Keratinocyte (primary cell): ENCODE data around the gene PRKD2. TPM values are rescaled to one million over a fixed set of nuclear protein-coding genes. Genes with fewer than 3 reads are reported as not detected.

Experiments used
- DNase-seq: peaks from one replicate; pipeline ENCODE4 v3.0.0-alpha.2; 2011; ENCODE audit warnings: low read depth, missing footprints, low spot score
- FAIRE-seq: peaks from 2 replicates; lab custom pipeline; 2011; peaks lifted over from hg19 to GRCh38; lab: Jason Lieb, UNC
- H2AFZ ChIP-seq: 2 replicates; pipeline ENCODE4 v1.6.0; 2012; ENCODE audit warnings: low read length, control low read depth, inconsistent platforms; ENCODE audit not compliant: control insufficient read depth
- H3K27ac ChIP-seq: 2 replicates; pipeline ENCODE4 v1.5.1; 2011; ENCODE audit warnings: low read length; ENCODE audit not compliant: control insufficient read depth, insufficient read depth
- H3K27me3 ChIP-seq: 3 replicates; pipeline ENCODE4 v1.6.0; 2011; ENCODE audit warnings: low read length; ENCODE audit not compliant: control insufficient read depth, insufficient read depth; ENCODE audit errors: extremely low read depth
- H3K36me3 ChIP-seq, 2 experiments: 2 replicates in 1 of 2; 3 replicates in 1 of 2; pipeline ENCODE4 v1.5.1; 2011; ENCODE audit warnings: low read length in 2 of 2, mild to moderate bottlenecking in 1 of 2; ENCODE audit not compliant: control insufficient read depth in 2 of 2, insufficient read depth in 2 of 2; ENCODE audit errors: extremely low read depth in 1 of 2
- H3K4me1 ChIP-seq: 3 replicates; pipeline ENCODE4 v1.5.1; 2011; ENCODE audit warnings: low read length; ENCODE audit not compliant: control insufficient read depth, insufficient read depth; ENCODE audit errors: extremely low read depth
- H3K4me2 ChIP-seq: 3 replicates; pipeline ENCODE4 v1.6.0; 2011; ENCODE audit warnings: low read depth, low read length; ENCODE audit not compliant: control insufficient read depth, insufficient read depth; ENCODE audit errors: extremely low read depth
- H3K4me3 ChIP-seq, 3 experiments: fragments of 200-600 bp in 1 of 3; sonication (generic) in 1 of 3; 2 replicates in 2 of 3; 3 replicates in 1 of 3; pipeline ENCODE4 v1.5.1; 2011 to 2016; ENCODE audit warnings: low read length in 3 of 3, mild to moderate bottlenecking in 3 of 3, control low read depth in 2 of 3, inconsistent platforms in 1 of 3, low read depth in 1 of 3, mixed read lengths in 1 of 3, mixed run types in 1 of 3, moderate library complexity in 1 of 3; ENCODE audit not compliant: control insufficient read depth in 2 of 3, insufficient read depth in 2 of 3; ENCODE audit errors: extremely low read depth in 1 of 3
- H3K79me2 ChIP-seq: 2 replicates; pipeline ENCODE4 v1.6.0; 2012; ENCODE audit warnings: low read length; ENCODE audit not compliant: control insufficient read depth, insufficient read depth
- H3K9ac ChIP-seq: 3 replicates; pipeline ENCODE4 v1.6.0; 2011; ENCODE audit warnings: low read length; ENCODE audit not compliant: control insufficient read depth, insufficient read depth; ENCODE audit errors: extremely low read depth
- H3K9me1 ChIP-seq: 3 replicates; pipeline ENCODE4 v1.6.0; 2011; ENCODE audit warnings: low read length; ENCODE audit not compliant: control insufficient read depth, insufficient read depth; ENCODE audit errors: extremely low read depth
- H3K9me3 ChIP-seq: 2 replicates; pipeline ENCODE4 v1.5.1; 2012; ENCODE audit warnings: low read depth, low read length; ENCODE audit not compliant: control insufficient read depth
- H4K20me1 ChIP-seq: 3 replicates; pipeline ENCODE4 v1.6.0; 2011; ENCODE audit warnings: low read length; ENCODE audit not compliant: control insufficient read depth, insufficient read depth; ENCODE audit errors: extremely low read depth
- EZH2 ChIP-seq: IDR thresholded peaks from one replicate; pipeline ENCODE4 v1.6.1; 2012; ENCODE audit warnings: inconsistent platforms, mild to moderate bottlenecking, low read length, moderate library complexity
- dilution Hi-C: fragments of 300-500 bp; cut with MboI; formaldehyde crosslinking; loops from one replicate; pipeline ENCODE4 v1.7.0; 2020; ENCODE audit warnings: low sequenced_read_pairs; ENCODE audit not compliant: extremely low pct_ligation_motif_present
- polyA plus RNA-seq, 5 experiments: library from polyadenylated mRNA; depleted of rRNA in 3 of 5; stranded (reverse) in 3 of 5; stranded (forward) in 1 of 5; unstranded in 1 of 5; fragments of >200 nt; gene quantifications; 1 replicate in 1 of 5; 2 replicates in 3 of 5; 3 replicates in 1 of 5; pipeline versions ENCODE4 v1.2.1 to v1.2.3, GENCODE V29; 2011 to 2012; ENCODE audit warnings: missing spikeins in 2 of 5, low read depth in 1 of 5, low replicate concordance in 1 of 5
- TF ChIP-seq, protein P1 (sequence below), 3 experiments: IDR thresholded peaks in 1 of 3; conservative IDR thresholded peaks in 1 of 3; optimal IDR thresholded peaks in 1 of 3; 2 replicates in 2 of 3; 3 replicates in 1 of 3; pipeline versions ENCODE3 to v1.5.1; 2011; ENCODE audit warnings: low read length in 3 of 3, mild to moderate bottlenecking in 3 of 3, moderate library complexity in 2 of 3, control low read depth in 1 of 3, inconsistent platforms in 1 of 3; ENCODE audit not compliant: insufficient read depth in 2 of 3; ENCODE audit errors: extremely low read depth in 1 of 3

PRKD2 gene
- polyA plus RNA-seq, 1 donor (not counting 4 experiments of a cell fraction or from before 2014, with no cell fraction given) = 9.9 TPM

- Histone ChIP-seq H3K36me3 (peaks cover 52 to 54% of the 10 kb centered on the region in 2 experiments), H2AFZ (no peak overlapping the region), H3K4me3 (no peak overlapping the region)
Observed at GRCh38 chr19:46731584-46731983, 14.7 kb upstream of the PRKD2 start.

DNA sequence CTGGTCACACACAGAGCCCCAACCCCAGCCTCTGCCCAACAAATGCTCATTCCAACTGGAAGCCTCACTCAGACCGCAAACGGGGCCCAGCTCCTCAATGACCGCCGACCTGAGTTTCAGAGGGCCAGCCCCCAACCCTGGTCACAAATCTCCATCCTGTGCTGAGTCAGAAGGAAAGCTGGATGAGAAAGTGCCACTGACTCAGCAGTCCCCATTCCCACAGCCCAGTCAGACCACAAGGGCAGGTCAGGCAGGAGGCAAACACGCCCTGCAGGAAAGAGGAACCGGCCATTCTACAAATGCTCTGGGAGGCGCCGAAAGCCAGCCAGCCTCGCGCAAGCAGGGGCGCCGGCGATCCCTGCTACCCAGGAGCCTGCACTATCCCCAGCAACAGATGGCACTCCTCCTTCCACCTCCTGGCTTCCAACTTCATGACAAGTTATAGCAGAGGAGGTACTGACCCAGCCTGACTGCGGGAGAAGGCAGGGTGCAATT lies 14.1 kb upstream of the PRKD2 start:
- Histone ChIP-seq H2AFZ (no peak overlapping the region), H3K36me3 (peaks cover 53 to 56% of the 10 kb centered on the region in 2 experiments), H3K27me3 (no peaks in the 10 kb centered on the region), H3K79me2 (peaks cover 50% of the 10 kb centered on the region), H3K4me3 (no peak overlapping the region), H4K20me1 (peaks cover 39% of the 10 kb centered on the region), H3K9me1 (no peaks in the 10 kb centered on the region), H3K4me2 (no peak overlapping the region), H3K9ac (no peak overlapping the region), H3K4me1 (peaks cover 5% of the 10 kb centered on the region), H3K9me3 (no peaks in the 10 kb centered on the region), H3K27ac (no peak overlapping the region)
- FAIRE-seq = no peak
- DNase-seq = no peak
- TF ChIP-seq, protein P1, sequence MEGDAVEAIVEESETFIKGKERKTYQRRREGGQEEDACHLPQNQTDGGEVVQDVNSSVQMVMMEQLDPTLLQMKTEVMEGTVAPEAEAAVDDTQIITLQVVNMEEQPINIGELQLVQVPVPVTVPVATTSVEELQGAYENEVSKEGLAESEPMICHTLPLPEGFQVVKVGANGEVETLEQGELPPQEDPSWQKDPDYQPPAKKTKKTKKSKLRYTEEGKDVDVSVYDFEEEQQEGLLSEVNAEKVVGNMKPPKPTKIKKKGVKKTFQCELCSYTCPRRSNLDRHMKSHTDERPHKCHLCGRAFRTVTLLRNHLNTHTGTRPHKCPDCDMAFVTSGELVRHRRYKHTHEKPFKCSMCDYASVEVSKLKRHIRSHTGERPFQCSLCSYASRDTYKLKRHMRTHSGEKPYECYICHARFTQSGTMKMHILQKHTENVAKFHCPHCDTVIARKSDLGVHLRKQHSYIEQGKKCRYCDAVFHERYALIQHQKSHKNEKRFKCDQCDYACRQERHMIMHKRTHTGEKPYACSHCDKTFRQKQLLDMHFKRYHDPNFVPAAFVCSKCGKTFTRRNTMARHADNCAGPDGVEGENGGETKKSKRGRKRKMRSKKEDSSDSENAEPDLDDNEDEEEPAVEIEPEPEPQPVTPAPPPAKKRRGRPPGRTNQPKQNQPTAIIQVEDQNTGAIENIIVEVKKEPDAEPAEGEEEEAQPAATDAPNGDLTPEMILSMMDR (optimal IDR thresholded peaks at IDR 0.05 in 1 of 3, IDR thresholded peaks at IDR 0.05 in 1 of 3, conservative IDR thresholded peaks at IDR 0.05 in 1 of 3; ENCODE audit: extremely low read depth in 1 of 3, insufficient read depth in 2 of 3, low read length in 3 of 3) = no peak
- no peak for TF ChIP-seq EZH2
- dilution Hi-C loops = no loop called here

More at GRCh38 chr19:46731584-46731983, 14.7 kb upstream of the PRKD2 start:
- no peak overlapping the region for H3K27ac ChIP-seq
- peaks cover 50% of the 10 kb centered on the region for H3K79me2 ChIP-seq
- peaks cover 39% of the 10 kb centered on the region for H4K20me1 ChIP-seq
- no peaks in the 10 kb centered on the region for H3K9me1 ChIP-seq
- FAIRE-seq = no peak
- no peak overlapping the region for H3K9ac ChIP-seq
- no peaks in the 10 kb centered on the region for H3K27me3 ChIP-seq
- dilution Hi-C loops = no loop called here
- TF ChIP-seq EZH2 = no peak
- TF ChIP-seq, protein P1 (optimal IDR thresholded peaks at IDR 0.05 in 1 of 3, IDR thresholded peaks at IDR 0.05 in 1 of 3, conservative IDR thresholded peaks at IDR 0.05 in 1 of 3; ENCODE audit: extremely low read depth in 1 of 3, insufficient read depth in 2 of 3, low read length in 3 of 3) = no peak
- no peak overlapping the region for H3K4me2 ChIP-seq
- peaks cover 5% of the 10 kb centered on the region for H3K4me1 ChIP-seq
- no peaks in the 10 kb centered on the region for H3K9me3 ChIP-seq
- DNase-seq = no peak
